B cell (primary cell): Measurements from ENCODE around the gene EARS2. TPM values are rescaled to one million over a fixed set of nuclear protein-coding genes. Genes with fewer than 3 reads are reported as not detected.

Source experiments
- ATAC-seq: fragments of 200-7000 bp; cut with Tn5 transposase; one replicate; pipeline ENCODE4 v1.10.0; 2021; ENCODE audit warnings: low read depth, mild to moderate bottlenecking, moderate number of reproducible peaks, moderate library complexity
- CTCF ChIA-PET: fragments of 350-600 bp; sonication (Branson Sonifier 250); formaldehyde crosslinking; loops from one replicate; lab custom pipeline; 2021; ENCODE audit warnings: antibody characterized with exemption, inconsistent platforms; lab: Charles Lee
- POLR2A ChIA-PET: fragments of 350-600 bp; sonication (Branson Sonifier 250); formaldehyde crosslinking; loops from one replicate; lab custom pipeline; 2021; ENCODE audit warnings: antibody characterized with exemption; lab: Charles Lee
- DNase-seq: peaks from one replicate; pipeline ENCODE4 v3.0.0; 2013
- H2AFZ ChIP-seq: 2 replicates; pipeline ENCODE4 v1.6.1; 2012; ENCODE audit warnings: mild to moderate bottlenecking, low read depth, low read length; ENCODE audit not compliant: insufficient read depth, poor library complexity, severe bottlenecking
- H3K27ac ChIP-seq, 2 donors: 1 replicate in 1 of 2; 2 replicates in 1 of 2; pipeline ENCODE4 v1.5.1; 2012 to 2013; ENCODE audit warnings: low read length in 2 of 2, mild to moderate bottlenecking in 2 of 2, moderate library complexity in 1 of 2
- H3K27me3 ChIP-seq, 4 experiments: fragments of 200-600 bp in 1 of 4; sonication (generic) in 1 of 4; replicated peaks in 1 of 4; 1 replicate in 2 of 4; 2 replicates in 2 of 4; pipeline versions ENCODE4 v1.6.1 to v1.7.0; 2013 to 2016; ENCODE audit warnings: low read length in 3 of 4, mild to moderate bottlenecking in 2 of 4, mixed read lengths in 1 of 4, moderate library complexity in 1 of 4; ENCODE audit not compliant: insufficient read depth in 4 of 4, control insufficient read depth in 3 of 4; ENCODE audit errors: control extremely low read depth in 1 of 4
- H3K36me3 ChIP-seq, 2 experiments: replicated peaks in 1 of 2; 1 replicate in 1 of 2; 2 replicates in 1 of 2; pipeline versions ENCODE4 v1.6.1 to v1.7.1; 2013; ENCODE audit warnings: low read length in 1 of 2; ENCODE audit not compliant: insufficient read depth in 2 of 2, control insufficient read depth in 1 of 2; ENCODE audit errors: control extremely low read depth in 1 of 2, extremely low read depth in 1 of 2
- H3K4me1 ChIP-seq, 2 donors: fragments of 200-600 bp in 1 of 2; sonication (generic) in 1 of 2; 1 replicate in 1 of 2; 2 replicates in 1 of 2; pipeline versions ENCODE4 v1.5.1 to v1.6.1; 2013 to 2017; ENCODE audit warnings: low read length in 2 of 2; ENCODE audit not compliant: control insufficient read depth in 2 of 2, insufficient read depth in 2 of 2
- H3K4me2 ChIP-seq: replicated peaks from 2 replicates; pipeline ENCODE3; 2012; ENCODE audit warnings: mild to moderate bottlenecking, low read depth, low read length; ENCODE audit not compliant: poor library complexity, severe bottlenecking
- H3K4me3 ChIP-seq, 5 experiments: fragments of 200-600 bp in 1 of 5; sonication (generic) in 1 of 5; 1 replicate in 3 of 5; 2 replicates in 2 of 5; pipeline versions ENCODE4 v1.5.1 to v1.7.0; 2011 to 2016; ENCODE audit warnings: low read length in 4 of 5, mild to moderate bottlenecking in 4 of 5, low read depth in 2 of 5, control low read depth in 1 of 5, moderate library complexity in 1 of 5; ENCODE audit not compliant: insufficient read depth in 1 of 5; ENCODE audit errors: control extremely low read depth in 1 of 5, extremely low read depth in 1 of 5
- H3K79me2 ChIP-seq: fragments of 200-600 bp; sonication (generic); one replicate; pipeline ENCODE4 v1.6.0; 2016; ENCODE audit warnings: low read length; ENCODE audit not compliant: control insufficient read depth, insufficient read depth
- H3K9ac ChIP-seq: fragments of 200-600 bp; sonication (generic); 2 replicates; pipeline ENCODE4 v1.6.1; 2017; ENCODE audit warnings: mild to moderate bottlenecking, low read length, moderate library complexity
- H3K9me3 ChIP-seq, 3 donors: one replicate each; pipeline versions ENCODE4 v1.6.1 to v1.7.1; 2013; ENCODE audit warnings: low read length in 2 of 3; ENCODE audit not compliant: control insufficient read depth in 2 of 3, insufficient read depth in 1 of 3; ENCODE audit errors: control extremely low read depth in 1 of 3
- H4K20me1 ChIP-seq: 2 replicates; pipeline ENCODE4 v1.6.0; 2012; ENCODE audit warnings: mild to moderate bottlenecking, low read length; ENCODE audit not compliant: insufficient read depth, control insufficient read depth, poor library complexity, severe bottlenecking
- H3K27ac Mint-ChIP-seq: one replicate; pipeline ENCODE4 v1.8.0; 2021; ENCODE audit warnings: mixed read lengths
- H3K27me3 Mint-ChIP-seq: one replicate; pipeline ENCODE4 v1.8.0; 2021; ENCODE audit warnings: mixed read lengths
- H3K4me1 Mint-ChIP-seq: one replicate; pipeline ENCODE4 v1.8.0; 2021; ENCODE audit warnings: mixed read lengths
- H3K4me3 Mint-ChIP-seq: one replicate; pipeline ENCODE4 v1.8.0; 2021; ENCODE audit warnings: mixed read lengths
- H3K9me3 Mint-ChIP-seq: one replicate; pipeline ENCODE4 v1.8.0; 2022; ENCODE audit warnings: mixed read lengths; ENCODE audit not compliant: insufficient read depth
- CTCF ChIP-seq: fragments of 200-600 bp; IDR thresholded peaks from one replicate; pipeline ENCODE4 v1.8.0; 2022; ENCODE audit warnings: antibody characterized with exemption, mild to moderate bottlenecking
- EZH2 ChIP-seq: IDR thresholded peaks from 2 replicates; pipeline ENCODE4 v1.6.1; 2012; ENCODE audit warnings: borderline replicate concordance, low read depth, mild to moderate bottlenecking, moderate library complexity, low read length; ENCODE audit not compliant: insufficient read depth, poor library complexity, severe bottlenecking
- WGBS: methylation state at CpG from one replicate; pipeline ENCODE4 v1.1.5; 2013; ENCODE audit warnings: missing lambda C conversion rate; ENCODE audit not compliant: insufficient coverage; 5-methylcytosine and 5-hydroxymethylcytosine counted together
- intact Hi-C: fragments of 100-400 bp; cut with micrococcal nuclease; formaldehyde crosslinking; loops from one replicate; pipeline ENCODE4 v1.10.0; 2022
- polyA plus RNA-seq: library from polyadenylated mRNA; depleted of rRNA; stranded (reverse); fragments of >200 nt; gene quantifications from 2 replicates; pipeline ENCODE4 v1.2.3, GENCODE V29; 2012
- total RNA-seq, 2 donors: library from RNA; stranded (reverse); fragments of 120-200 nt in 1 of 2; gene quantifications; 1 replicate in 1 of 2; 2 replicates in 1 of 2; pipeline versions ENCODE4 v1.2.3 to v1.2.4, GENCODE V29; 2013 to 2022

The EARS2 gene
- total and polyA plus RNA-seq, 2 donors (not counting 1 experiment from before 2014, with no cell fraction given), result 14.6 to 15.1 TPM

- TF ChIP-seq EZH2 (no peak), CTCF (no peak)
- no peak overlapping the region for H3K4me2 ChIP-seq
- CTCF ChIA-PET, result no interaction called here
- H3K27ac ChIP-seq, result peak overlapping the region in 1 of 2 donors; percentile 39
- peaks cover 0 to 32% of the 10 kb centered on the region in 2 experiments for H3K36me3 ChIP-seq
- H3K9ac ChIP-seq, result no peak overlapping the region
- H3K79me2 ChIP-seq, result no peaks in the 10 kb centered on the region
- peak overlapping the region; percentile 64 for H3K27ac Mint-ChIP-seq
- no peaks in the 10 kb centered on the region for H3K27me3 Mint-ChIP-seq
- H3K4me3 Mint-ChIP-seq, result peak overlapping the region; percentile 37
- H2AFZ ChIP-seq, result no peak overlapping the region
- H3K4me1 ChIP-seq, result peaks cover 20 to 28% of the 10 kb centered on the region in 2 donors
- no peak for DNase-seq
- no peaks in the 10 kb centered on the region for H3K27me3 ChIP-seq
- H3K4me1 Mint-ChIP-seq, result peaks cover 25% of the 10 kb centered on the region
- WGBS, result 100% methylated on average over 3 of the region's 5 CpGs
- intact Hi-C loops, result no loop called here
- H3K9me3 ChIP-seq, result no peaks in the 10 kb centered on the region
- POLR2A ChIA-PET, result no interaction called here
- no peak for ATAC-seq
- H3K4me3 ChIP-seq, result no peak overlapping the region
- no peaks in the 10 kb centered on the region for H3K9me3 Mint-ChIP-seq
- H4K20me1 ChIP-seq, result no peaks in the 10 kb centered on the region
Measured at GRCh38 chr16:23571895-23572294, 14.7 kb upstream of the EARS2 start.

GRCh38 chr16:23570992-23571632 is 14.0 kb upstream of the EARS2 start:
- Histone ChIP-seq H3K27ac (peak overlapping the region in 1 of 2 donors; percentile 58), H2AFZ (peak overlapping the region; percentile 40), H3K9ac (no peak overlapping the region), H4K20me1 (no peaks in the 10 kb centered on the region), H3K9me3 (no peaks in the 10 kb centered on the region), H3K4me1 (peaks cover 20 to 28% of the 10 kb centered on the region in 2 donors), H3K36me3 (peaks cover 0 to 36% of the 10 kb centered on the region in 2 experiments), H3K27me3 (no peaks in the 10 kb centered on the region), H3K4me3 (no peak overlapping the region), H3K79me2 (no peaks in the 10 kb centered on the region), H3K4me2 (peak overlapping the region; percentile 37)
- POLR2A ChIA-PET, result no interaction called here
- peak; percentile 70 for ATAC-seq
- WGBS, result 15% methylated on average over 7 of the region's 8 CpGs
- peak; percentile 68 for DNase-seq
- H3K27me3 Mint-ChIP-seq, result no peaks in the 10 kb centered on the region
- H3K9me3 Mint-ChIP-seq, result no peaks in the 10 kb centered on the region
- CTCF ChIA-PET, result interaction anchor here (0.7 to 1.1 kb wide), 3 partner anchors 18 to 1963 kb away, joined by 3 to 5 read pairs (median 3); no protein-coding TSS in a partner anchor
- intact Hi-C loops, result no loop called here
- H3K27ac Mint-ChIP-seq, result peak overlapping the region; percentile 84
- H3K4me1 Mint-ChIP-seq, result peaks cover 25% of the 10 kb centered on the region
- peak overlapping the region; percentile 65 for H3K4me3 Mint-ChIP-seq
- TF ChIP-seq EZH2 (no peak), CTCF (no peak)
